GM12865 (cell line): ENCODE results near the gene HCK.

ENCODE experiments used
- DNase-seq: peaks from one replicate; pipeline ENCODE4 v3.0.0; 2010; ENCODE audit warnings: low read depth
- H3K4me3 ChIP-seq: 2 replicates; pipeline ENCODE4 v1.5.1; 2011; ENCODE audit warnings: mild to moderate bottlenecking, low read depth, low read length, control low read depth
- CTCF ChIP-seq: IDR thresholded peaks from 2 replicates; pipeline ENCODE4 v1.5.1; 2011; ENCODE audit warnings: low read length, control low read depth, low read depth, inconsistent platforms; ENCODE audit not compliant: insufficient read depth; ENCODE audit errors: missing control alignments

The HCK gene

GRCh38 chr20:32111156-32111686 lies 59.2 kb downstream of the HCK start:
- no peak for DNase-seq
- H3K4me3 ChIP-seq: peak overlapping the region; percentile 93
- no peak for TF ChIP-seq CTCF

DNA sequence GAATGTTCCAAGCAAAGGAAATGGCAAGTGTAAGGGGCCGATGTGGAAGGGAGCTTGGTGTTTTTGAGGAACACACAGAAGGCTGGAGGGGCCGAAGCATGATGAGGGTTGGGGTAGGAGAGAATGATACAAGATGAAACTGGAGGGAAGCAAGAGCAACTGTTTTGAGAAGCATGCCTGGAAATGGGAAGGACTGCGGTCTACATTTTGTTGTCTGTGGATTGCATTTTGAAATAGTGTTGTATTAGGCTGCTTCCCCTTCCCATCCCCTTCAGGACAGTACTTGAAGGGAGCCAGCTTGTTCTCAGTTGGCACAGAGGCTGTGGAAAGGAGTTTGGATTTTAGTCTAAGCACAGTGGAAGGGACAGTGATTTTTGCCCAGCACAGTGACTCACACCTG lies 59.7 kb downstream of the HCK start:
- TF ChIP-seq CTCF: no peak
- no peak overlapping the region for H3K4me3 ChIP-seq
- DNase-seq: no peak

- no peak for TF ChIP-seq CTCF
- DNase-seq: no peak
- H3K4me3 ChIP-seq: no peak overlapping the region
These were observed 60.8 kb downstream of the HCK start for GRCh38 chr20:32112841-32113240.

- no peak for DNase-seq
- TF ChIP-seq CTCF: no peak
- no peak overlapping the region for H3K4me3 ChIP-seq
These were observed 61.7 kb downstream of the HCK start for GRCh38 chr20:32113591-32114260.

GRCh38 chr20:32114305-32114960 lies 62.4 kb downstream of the HCK start:
- no peak for DNase-seq
- H3K4me3 ChIP-seq: no peak overlapping the region
- no peak for TF ChIP-seq CTCF

- no peak for TF ChIP-seq CTCF
- no peak for DNase-seq
- no peak overlapping the region for H3K4me3 ChIP-seq
These were observed 63.2 kb downstream of the HCK start for GRCh38 chr20:32115211-32115767.
